Activated T-cell treated with anti-CD3 and anti-CD28 coated beads for 48 hours (primary cell): Measurements from ENCODE around the gene CD40.

Experiments
- DNase-seq: peaks from one replicate; pipeline ENCODE4 v3.0.0-alpha.2; 2020; ENCODE audit warnings: low read depth

The CD40 gene

GRCh38 chr20:46173652-46174468, 55.7 kb downstream of the CD40 start:
- DNase-seq: no peak

DNA sequence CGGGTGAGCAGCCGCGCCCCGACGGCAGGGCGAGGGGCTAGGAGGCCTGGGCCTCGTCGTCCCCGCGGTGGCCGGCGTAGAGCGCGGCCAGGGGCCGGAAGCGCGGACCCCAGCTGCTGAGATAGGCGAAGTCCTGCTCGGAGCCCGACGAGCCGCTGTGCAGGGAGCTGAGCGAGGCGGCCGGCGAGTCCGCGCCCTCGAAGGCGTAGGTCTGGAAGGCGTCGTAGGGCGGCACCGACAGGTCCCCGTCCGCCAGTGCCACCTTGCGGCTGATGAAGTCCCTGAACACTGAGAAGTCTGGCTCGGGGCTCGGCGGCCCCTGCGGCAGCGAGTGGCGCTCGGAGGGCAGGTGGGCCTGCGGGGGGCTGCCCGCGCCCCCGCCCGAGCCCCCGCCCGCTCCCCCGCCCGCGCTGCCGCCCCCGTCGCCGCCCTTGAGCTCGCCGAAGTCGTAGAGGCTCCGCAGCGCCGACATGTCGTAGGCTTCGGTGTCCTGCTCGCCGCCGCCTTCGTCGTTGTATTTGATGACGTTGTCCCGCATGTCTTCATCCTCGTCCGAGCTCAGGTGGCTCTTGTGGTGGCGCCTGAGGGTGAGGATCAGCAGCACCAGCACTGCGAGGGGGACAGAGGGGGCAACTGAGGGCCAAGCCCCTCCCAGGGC, 56.5 kb downstream of the CD40 start:
- peak; percentile 69 for DNase-seq

DNA sequence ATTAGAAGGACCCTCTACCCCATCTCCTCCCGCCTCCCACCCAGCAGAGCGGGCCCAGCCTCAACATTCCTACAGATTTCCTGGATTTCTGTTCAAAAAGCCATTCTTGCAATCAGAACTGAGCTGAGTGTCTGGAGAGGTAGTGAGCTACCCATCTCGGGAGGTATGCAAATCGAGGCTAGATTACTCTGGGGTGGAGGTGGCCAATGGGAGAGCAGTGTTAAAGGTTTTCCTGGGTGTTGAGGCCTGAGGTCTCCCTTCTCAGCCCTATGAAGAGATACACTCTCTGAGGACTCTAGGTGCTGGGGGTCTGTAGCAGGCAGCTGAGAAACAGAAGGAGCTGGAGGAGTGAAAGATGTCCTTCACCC, 57.0 kb downstream of the CD40 start:
- DNase-seq: no peak

DNA sequence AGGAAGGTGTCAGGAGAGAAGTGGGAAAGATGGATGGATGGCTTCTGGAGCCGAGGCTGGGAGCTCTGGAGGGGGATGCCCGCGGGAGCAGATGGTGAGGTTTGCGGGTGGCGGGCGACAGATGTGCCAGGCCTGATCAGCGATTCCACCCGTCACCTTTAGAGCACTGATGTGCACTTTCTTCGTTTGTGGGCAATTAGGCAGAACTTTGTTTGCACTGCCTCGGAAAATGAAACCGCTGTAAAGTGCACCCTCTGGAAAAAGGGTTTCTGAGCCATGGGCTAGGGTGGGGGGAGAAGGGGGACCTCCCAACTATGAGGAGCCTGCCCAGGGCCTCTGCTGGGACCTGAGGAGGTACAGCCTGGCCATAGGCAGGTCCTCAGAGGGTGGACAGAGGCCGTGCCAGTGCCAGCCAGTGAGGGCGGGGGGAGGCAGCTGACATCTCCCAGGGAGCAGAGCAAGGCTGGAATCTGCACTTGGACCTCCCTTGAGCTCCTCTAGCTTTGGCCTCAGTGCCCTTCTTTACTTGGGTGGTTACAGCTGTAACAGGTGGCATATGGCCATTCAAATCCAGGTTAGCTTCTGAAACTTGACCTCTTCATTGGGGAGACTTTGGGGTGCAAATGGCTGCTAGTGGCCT, 58.7 kb downstream of the CD40 start:
- no peak for DNase-seq

DNA sequence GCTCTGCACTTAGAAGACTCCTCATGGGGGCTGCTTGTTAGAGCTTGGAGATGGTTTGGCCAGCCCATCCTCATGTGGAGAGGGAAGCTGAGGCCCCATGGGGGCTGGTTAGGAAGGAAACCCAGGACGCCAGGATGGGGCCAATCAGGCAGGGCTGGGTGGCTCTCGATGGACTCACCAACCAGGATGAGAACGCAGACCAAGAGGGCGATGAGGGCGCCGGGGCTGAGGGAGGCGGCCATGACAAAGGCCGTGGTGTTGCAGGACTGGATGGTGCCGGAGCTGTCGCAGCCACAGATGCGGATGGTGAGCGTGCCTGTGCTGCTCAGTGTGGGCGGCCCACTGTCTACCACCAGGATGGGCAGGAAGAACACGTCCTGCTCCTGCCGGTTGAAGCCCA, 59.7 kb downstream of the CD40 start:
- no peak for DNase-seq

GRCh38 chr20:46178891-46179290, 60.8 kb downstream of the CD40 start:
- no peak for DNase-seq
